ENCODE data around the gene HSPB3. TPM values are rescaled to one million over a fixed set of nuclear protein-coding genes. Genes with fewer than 3 reads are reported as not detected.

Gene HSPB3
- total and polyA plus RNA-seq, 2 of the 8 experiments (the other 6 are each of a cell fraction or from before 2014, with no cell fraction given) = not detected

DNA sequence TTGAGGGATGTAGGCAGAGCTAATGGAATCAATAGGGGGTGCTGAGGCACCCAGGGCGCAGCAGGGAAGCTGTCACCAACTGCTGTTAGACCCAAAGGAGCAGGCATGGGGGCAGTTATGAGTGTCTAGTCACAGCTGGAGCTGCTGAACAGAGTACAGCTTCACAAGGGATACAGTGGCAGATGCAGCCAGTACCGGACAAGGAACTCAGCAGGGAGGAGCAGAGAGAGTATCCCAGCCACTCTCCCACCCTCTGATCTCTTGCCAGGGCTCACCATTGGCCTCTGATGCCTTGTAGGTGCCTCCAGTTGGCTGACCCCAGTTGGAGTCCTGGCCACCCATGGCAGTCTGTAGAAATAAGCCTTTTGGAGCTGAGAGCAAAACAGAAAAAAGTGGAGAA is 42.6 kb upstream of the HSPB3 start:
- H3K36me3 ChIP-seq (ENCODE audit: control insufficient read depth in 2 of 4, insufficient read depth in 4 of 4, low read length in 3 of 4) = no peaks in the 10 kb centered on the region
- no peak overlapping the region for H2BK12ac ChIP-seq (ENCODE audit: low read depth, low read length)
- TF ChIP-seq FOSL1 (IDR thresholded peaks at IDR 0.05; ENCODE audit: insufficient read depth, low read depth, low read length) (no peak), KDM4A (IDR thresholded peaks at IDR 0.05; ENCODE audit: low read depth, low read length, severe bottlenecking) (no peak), MAX (IDR thresholded peaks at IDR 0.05) (no peak), HDAC2 (IDR thresholded peaks at IDR 0.05; ENCODE audit: borderline replicate concordance in 1 of 2, low read depth in 2 of 2, low read length in 2 of 2) (no peak), YY1 (IDR thresholded peaks at IDR 0.05; ENCODE audit: low read depth, low read length) (no peak), RBBP5 (IDR thresholded peaks at IDR 0.05; ENCODE audit: borderline replicate concordance, low read depth, low read length) (no peak)
- FAIRE-seq (no peak), DNase-seq (ENCODE audit: low read depth in 1 of 2, low spot score in 2 of 2) (no peak)
- H3K4me1 ChIP-seq (replicated peaks in 1 of 4; ENCODE audit: control insufficient read depth in 3 of 4, insufficient read depth in 4 of 4, low read length in 3 of 4) = no peaks in the 10 kb centered on the region
- no peaks in the 10 kb centered on the region for H4K20me1 ChIP-seq (replicated peaks in 1 of 2; ENCODE audit: control insufficient read depth in 1 of 2, insufficient read depth in 2 of 2, low read length in 2 of 2)
- no peaks in the 10 kb centered on the region for H3K23me2 ChIP-seq (ENCODE audit: low read depth, low read length)
- H4K8ac ChIP-seq (ENCODE audit: extremely low read depth, insufficient read depth, low read length) = no peak overlapping the region
- H2AFZ ChIP-seq (ENCODE audit: low read length) = no peak overlapping the region
- no peak overlapping the region for H2BK5ac ChIP-seq (ENCODE audit: low read depth, low read length)
- no peak overlapping the region for H2BK15ac ChIP-seq (ENCODE audit: low read length)
- H2AK5ac ChIP-seq (ENCODE audit: low read depth, low read length) = no peak overlapping the region
- no peak overlapping the region for H2BK120ac ChIP-seq (replicated peaks; ENCODE audit: low read depth, low read length)
- no peak overlapping the region for H3K4me2 ChIP-seq (ENCODE audit: insufficient read depth in 1 of 2, low read depth in 2 of 2, low read length in 2 of 2)
- H3K27me3 ChIP-seq (replicated peaks in 1 of 4; ENCODE audit: control insufficient read depth in 3 of 4, extremely low read depth in 1 of 4, insufficient read depth in 3 of 4, low read length in 3 of 4) = no peaks in the 10 kb centered on the region
- H3K4me3 ChIP-seq (ENCODE audit: extremely low read depth in 1 of 4, insufficient read depth in 2 of 4, low read depth in 3 of 4, low read length in 4 of 4) = no peak overlapping the region
- no peak overlapping the region for H3K56ac ChIP-seq (replicated peaks; ENCODE audit: insufficient read length, low read depth, low read length)
- WGBS, 2 experiments (ENCODE audit: extremely low coverage in 1 of 2, insufficient coverage in 1 of 2, insufficient read length in 1 of 2, insufficient replicate concordance in 2 of 2, low coverage in 1 of 2, low lambda C conversion rate in 2 of 2, missing lambda C conversion rate in 1 of 2) = 82% methylated on average over 2 of the region's 2 CpGs; no CpG with 5 or more reads in 1 of the 2 experiments
- no peak overlapping the region for H4K5ac ChIP-seq (ENCODE audit: insufficient read length, low read depth, low read length)
- H3K9me3 ChIP-seq (ENCODE audit: insufficient read depth in 2 of 2, low read depth in 1 of 2, low read length in 1 of 2) = no peaks in the 10 kb centered on the region
- H4K91ac ChIP-seq (replicated peaks; ENCODE audit: insufficient read length, low read length) = no peak overlapping the region
- H2BK20ac ChIP-seq (ENCODE audit: low read length) = no peak overlapping the region
- no peak overlapping the region for H3K23ac ChIP-seq (ENCODE audit: insufficient read length)
- H3K18ac ChIP-seq (ENCODE audit: extremely low read depth, low read length) = no peak overlapping the region
- no peaks in the 10 kb centered on the region for H3K79me1 ChIP-seq (ENCODE audit: low read depth, low read length)
- H3K4ac ChIP-seq (replicated peaks; ENCODE audit: insufficient read length, low read depth, low read length) = no peak overlapping the region
- H3K14ac ChIP-seq (ENCODE audit: insufficient read length) = no peak overlapping the region
- ChIA-PET CTCF (ENCODE audit: partially characterized antibody) (interaction anchor here (0.6 to 4.0 kb wide), 6 partner anchors 29 to 307 kb away, joined by 4 to 17 read pairs (median 6); no protein-coding TSS in a partner anchor), POLR2A (ENCODE audit: partially characterized antibody) (interaction anchor here (1.8 kb wide), 1 partner anchor 101 kb away, joined by 7 read pairs; no protein-coding TSS in a partner anchor)
- no peak overlapping the region for H3K27ac ChIP-seq (ENCODE audit: low read depth, low read length)
- no peak overlapping the region for H3K9ac ChIP-seq (replicated peaks in 1 of 4; ENCODE audit: extremely low read depth in 1 of 4, low read depth in 3 of 4, low read length in 3 of 4)
- H3K79me2 ChIP-seq (ENCODE audit: control insufficient read depth in 1 of 2, insufficient read depth in 2 of 2, low read length in 2 of 2) = no peaks in the 10 kb centered on the region

All from H1 (cell line).